NOMO-1 treated with dmso at 0.1 percent for 144 hours (cell line): Measurements from ENCODE around the gene CCT8.

Source experiments
- DNase-seq: peaks from one replicate; lab custom pipeline; 2025; ENCODE audit not compliant: unreplicated experiment; lab: John Stamatoyannopoulos, UW

CCT8 gene

GRCh38 chr21:29073222-29074006, at the start of gene CCT8:
Gene CCT8, minus strand, starts transcription at chr21:29073648. Its CDS starts 58 bp downstream, at chr21:29073590.
- DNase-seq: peak; percentile 98

GRCh38 chr21:29121759-29122158, 48.3 kb upstream of the CCT8 start:
- DNase-seq: no peak

- DNase-seq: no peak
Observed at GRCh38 chr21:29117372-29117955, 44.0 kb upstream of the CCT8 start.

- no peak for DNase-seq
Observed at GRCh38 chr21:29115899-29116298, 42.5 kb upstream of the CCT8 start.

- DNase-seq: no peak
Observed at GRCh38 chr21:29114765-29115500, 41.5 kb upstream of the CCT8 start.

GRCh38 chr21:29105218-29105617, 31.8 kb upstream of the CCT8 start:
- no peak for DNase-seq

GRCh38 chr21:29104239-29104708, 30.8 kb upstream of the CCT8 start:
- DNase-seq: no peak

GRCh38 chr21:29102791-29103257, 29.4 kb upstream of the CCT8 start:
- no peak for DNase-seq

- no peak for DNase-seq
Observed at GRCh38 chr21:29098156-29098555, 24.7 kb upstream of the CCT8 start.

GRCh38 chr21:29096218-29097015, 23.0 kb upstream of the CCT8 start:
- no peak for DNase-seq

GRCh38 chr21:29092102-29092959, 18.9 kb upstream of the CCT8 start:
- no peak for DNase-seq

- DNase-seq: no peak
Observed at GRCh38 chr21:29091033-29091432, 17.6 kb upstream of the CCT8 start.

GRCh38 chr21:29085106-29085752, 11.8 kb upstream of the CCT8 start:
- DNase-seq: no peak

GRCh38 chr21:29084372-29084771, 10.9 kb upstream of the CCT8 start:
- no peak for DNase-seq

- DNase-seq: no peak
Observed at GRCh38 chr21:29083306-29083705, 9.9 kb upstream of the CCT8 start.

- no peak for DNase-seq
Observed at GRCh38 chr21:29082046-29082815, 8.8 kb upstream of the CCT8 start.

GRCh38 chr21:29080454-29080941, 7.0 kb upstream of the CCT8 start:
- no peak for DNase-seq
